PC-9 (cell line): ENCODE results near the gene TRPM8. TPM values are rescaled to one million over a fixed set of nuclear protein-coding genes. Genes with fewer than 3 reads are reported as not detected.
A peak's percentile ranks its signal among the peaks of the same experiment; 100 is the strongest.

ENCODE experiments used
- BruUV-seq: library from RNA; stranded (reverse); fragments of 400-500 nt; replicated peaks from 2 replicates; lab custom pipeline; 2021; lab: Mats Ljungman, UMichigan
- CTCF ChIA-PET: fragments of 300-600 bp; sonication (Branson Sonifier 250); formaldehyde crosslinking; loops from one replicate; lab custom pipeline; 2022; ENCODE audit warnings: antibody characterized with exemption; lab: Charles Lee
- POLR2A ChIA-PET: fragments of 300-600 bp; sonication (Branson Sonifier 250); formaldehyde crosslinking; loops from one replicate; lab custom pipeline; 2022; ENCODE audit warnings: antibody characterized with exemption; ENCODE audit not compliant: unreplicated experiment; lab: Charles Lee
- DNase-seq, 2 experiments: peaks; one replicate each; pipeline versions ENCODE4 v3.0.0 to v3.0.0-alpha.2; 2015 to 2022; ENCODE audit warnings: mixed read lengths in 1 of 2
- H2AFZ ChIP-seq: fragments of 200-600 bp; sonication (generic); 2 replicates; pipeline ENCODE4 v1.8.1; 2017; ENCODE audit warnings: antibody characterized with exemption
- H3F3A ChIP-seq: fragments of 200-600 bp; sonication (generic); 2 replicates; pipeline ENCODE4 v1.8.1; 2017; ENCODE audit warnings: antibody characterized with exemption, mild to moderate bottlenecking, low read depth; ENCODE audit not compliant: insufficient read depth
- H3K27ac ChIP-seq: fragments of 200-600 bp; sonication (generic); 2 replicates; pipeline ENCODE4 v1.6.1; 2016; ENCODE audit warnings: mixed run types
- H3K27me3 ChIP-seq: fragments of 200-600 bp; sonication (generic); 2 replicates; pipeline ENCODE4 v1.6.1; 2016; ENCODE audit warnings: low read depth, mixed run types; ENCODE audit not compliant: insufficient read depth
- H3K36me3 ChIP-seq: fragments of 200-600 bp; sonication (generic); 2 replicates; pipeline ENCODE4 v1.6.1; 2016; ENCODE audit warnings: low read depth, mixed run types
- H3K4me1 ChIP-seq: fragments of 200-600 bp; sonication (generic); replicated peaks from 2 replicates; pipeline ENCODE4 v1.6.1; 2016; ENCODE audit warnings: mixed run types; ENCODE audit not compliant: insufficient read depth
- H3K4me2 ChIP-seq: fragments of 200-600 bp; sonication (generic); 2 replicates; pipeline ENCODE4 v1.6.1; 2017; ENCODE audit warnings: mixed run types
- H3K4me3 ChIP-seq: fragments of 200-600 bp; sonication (generic); 2 replicates; pipeline ENCODE4 v1.6.1; 2016; ENCODE audit warnings: mixed run types
- H3K79me2 ChIP-seq: fragments of 200-600 bp; sonication (generic); 2 replicates; pipeline ENCODE4 v1.6.1; 2017; ENCODE audit warnings: low read depth, mixed run types
- H3K9me2 ChIP-seq: fragments of 200-600 bp; sonication (generic); 2 replicates; pipeline ENCODE4 v1.8.1; 2017; ENCODE audit warnings: mild to moderate bottlenecking; ENCODE audit not compliant: insufficient read depth
- H3K9me3 ChIP-seq: fragments of 200-600 bp; sonication (generic); 2 replicates; pipeline ENCODE4 v1.8.1; 2016; ENCODE audit warnings: low read depth; ENCODE audit not compliant: insufficient read depth
- H4K20me1 ChIP-seq: fragments of 200-600 bp; sonication (generic); 2 replicates; pipeline ENCODE4 v1.8.1; 2017; ENCODE audit not compliant: insufficient read depth
- EZH2 ChIP-seq: fragments of 200-600 bp; sonication (generic); IDR thresholded peaks from 2 replicates; pipeline ENCODE4 v1.8.0; 2017; ENCODE audit warnings: antibody characterized with exemption, low read depth
- intact Hi-C: fragments of 100-400 bp; cut with micrococcal nuclease; formaldehyde crosslinking; loops from one replicate; pipeline ENCODE4 v1.10.0; 2022; ENCODE audit not compliant: unreplicated experiment
- total RNA-seq: library from RNA; stranded (reverse); gene quantifications from 2 replicates; pipeline ENCODE4 v1.2.3, GENCODE V29; 2021
- TF ChIP-seq, protein P1 (sequence below): fragments of 200-600 bp; sonication (generic); conservative IDR thresholded peaks from 2 replicates; pipeline ENCODE4 v1.6.1; 2017; ENCODE audit warnings: mixed run types, antibody characterized with exemption, mild to moderate bottlenecking, moderate library complexity

TRPM8 gene
- total RNA-seq, 1 experiment from 2014 or later = 2.1 TPM

DNA sequence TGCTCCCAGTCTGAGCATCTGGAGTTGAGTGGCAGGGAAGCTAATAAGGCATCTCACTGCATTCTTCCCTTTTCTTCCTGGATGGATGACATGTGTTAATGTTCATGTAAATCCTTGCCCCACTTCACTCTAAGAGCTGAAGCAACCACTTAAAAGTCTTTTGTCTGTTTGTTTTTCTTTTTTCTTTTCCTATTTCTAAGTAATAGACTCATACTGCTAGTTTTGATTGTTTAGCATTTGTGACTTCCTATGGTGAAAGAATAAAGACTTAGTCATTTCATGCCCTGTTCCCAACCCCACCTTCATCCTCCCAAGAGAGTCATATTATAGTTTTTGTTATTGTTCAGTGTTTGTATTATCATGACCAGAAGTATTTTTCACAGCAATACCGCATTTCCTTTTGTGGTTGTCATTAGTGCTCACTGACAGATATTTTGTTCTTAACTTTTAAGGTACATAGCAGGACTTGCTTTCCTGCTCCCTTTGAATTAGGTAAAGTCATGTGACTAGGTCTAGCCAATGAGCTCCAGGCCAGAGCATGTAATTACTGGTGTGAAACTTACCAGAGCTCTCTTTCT, 115.2 kb downstream of the TRPM8 start:
- Histone ChIP-seq H4K20me1 (no peaks in the 10 kb centered on the region), H3K27ac (no peak overlapping the region), H3K9me3 (0 out of 2 replicates have a peak, but pooled peaks cover 10% of the 10 kb centered on the region), H3K36me3 (no peaks in the 10 kb centered on the region), H3K79me2 (no peaks in the 10 kb centered on the region), H3K27me3 (no peaks in the 10 kb centered on the region), H3K4me3 (no peak overlapping the region), H2AFZ (0 out of 2 replicates have a peak overlapping the region, but pooled peaks have one; percentile 3), H3F3A (peaks cover 8% of the 10 kb centered on the region; the same call in 1 of the 2 replicates), H3K4me1 (no peaks in the 10 kb centered on the region), H3K9me2 (no peaks in the 10 kb centered on the region), H3K4me2 (no peak overlapping the region; the same call in 1 of the 2 replicates)
- no peak for DNase-seq
- BruUV-seq = no TSS peak
- TF ChIP-seq, protein P1, sequence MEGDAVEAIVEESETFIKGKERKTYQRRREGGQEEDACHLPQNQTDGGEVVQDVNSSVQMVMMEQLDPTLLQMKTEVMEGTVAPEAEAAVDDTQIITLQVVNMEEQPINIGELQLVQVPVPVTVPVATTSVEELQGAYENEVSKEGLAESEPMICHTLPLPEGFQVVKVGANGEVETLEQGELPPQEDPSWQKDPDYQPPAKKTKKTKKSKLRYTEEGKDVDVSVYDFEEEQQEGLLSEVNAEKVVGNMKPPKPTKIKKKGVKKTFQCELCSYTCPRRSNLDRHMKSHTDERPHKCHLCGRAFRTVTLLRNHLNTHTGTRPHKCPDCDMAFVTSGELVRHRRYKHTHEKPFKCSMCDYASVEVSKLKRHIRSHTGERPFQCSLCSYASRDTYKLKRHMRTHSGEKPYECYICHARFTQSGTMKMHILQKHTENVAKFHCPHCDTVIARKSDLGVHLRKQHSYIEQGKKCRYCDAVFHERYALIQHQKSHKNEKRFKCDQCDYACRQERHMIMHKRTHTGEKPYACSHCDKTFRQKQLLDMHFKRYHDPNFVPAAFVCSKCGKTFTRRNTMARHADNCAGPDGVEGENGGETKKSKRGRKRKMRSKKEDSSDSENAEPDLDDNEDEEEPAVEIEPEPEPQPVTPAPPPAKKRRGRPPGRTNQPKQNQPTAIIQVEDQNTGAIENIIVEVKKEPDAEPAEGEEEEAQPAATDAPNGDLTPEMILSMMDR = no peak
- no peak for TF ChIP-seq EZH2
- POLR2A ChIA-PET = interaction anchor here (0.6 kb wide), 1 partner anchor 146 kb away, joined by 4 read pairs; no protein-coding TSS in a partner anchor
- intact Hi-C loops = no loop called here
- CTCF ChIA-PET = no interaction called here

DNA sequence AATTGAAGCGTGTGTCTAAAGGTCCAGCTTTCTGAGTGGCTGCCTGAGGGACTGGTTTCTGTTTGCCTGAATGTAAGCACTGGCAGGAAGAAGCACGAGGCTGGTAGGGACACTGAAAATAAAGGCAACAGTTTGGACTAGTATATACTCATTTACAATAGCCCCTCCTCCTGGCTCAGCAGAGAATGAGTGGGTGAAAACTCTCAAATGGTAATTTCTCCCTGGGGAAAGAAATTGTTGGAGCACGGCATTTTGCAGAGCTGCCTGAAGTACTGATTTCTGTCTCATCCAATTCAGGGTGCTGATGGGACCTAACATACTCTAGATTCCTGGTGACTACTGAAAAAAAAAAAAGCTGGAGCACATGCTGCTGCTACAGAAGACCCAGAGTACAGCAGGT, 116.0 kb downstream of the TRPM8 start:
- no peak overlapping the region for H3K4me3 ChIP-seq
- no peaks in the 10 kb centered on the region for H3K79me2 ChIP-seq
- ChIA-PET POLR2A (no interaction called here), CTCF (interaction anchor here (0.7 kb wide), 1 partner anchor 17 kb away, joined by 3 read pairs; no protein-coding TSS in a partner anchor)
- H3K4me1 ChIP-seq = no peaks in the 10 kb centered on the region
- no peaks in the 10 kb centered on the region for H3K9me2 ChIP-seq
- H3K27ac ChIP-seq = no peak overlapping the region
- peaks cover 10% of the 10 kb centered on the region; the same call in 1 of the 2 replicates for H3K9me3 ChIP-seq
- TF ChIP-seq EZH2 = no peak
- TF ChIP-seq, protein P1 = no peak
- no peak overlapping the region for H3K4me2 ChIP-seq
- BruUV-seq = no TSS peak
- no peak for DNase-seq
- no peaks in the 10 kb centered on the region for H4K20me1 ChIP-seq
- no peaks in the 10 kb centered on the region for H3K27me3 ChIP-seq
- no peaks in the 10 kb centered on the region for H3K36me3 ChIP-seq
- peaks cover 8% of the 10 kb centered on the region; the same call in 1 of the 2 replicates for H3F3A ChIP-seq
- intact Hi-C loops = no loop called here
- H2AFZ ChIP-seq = no peak overlapping the region

DNA sequence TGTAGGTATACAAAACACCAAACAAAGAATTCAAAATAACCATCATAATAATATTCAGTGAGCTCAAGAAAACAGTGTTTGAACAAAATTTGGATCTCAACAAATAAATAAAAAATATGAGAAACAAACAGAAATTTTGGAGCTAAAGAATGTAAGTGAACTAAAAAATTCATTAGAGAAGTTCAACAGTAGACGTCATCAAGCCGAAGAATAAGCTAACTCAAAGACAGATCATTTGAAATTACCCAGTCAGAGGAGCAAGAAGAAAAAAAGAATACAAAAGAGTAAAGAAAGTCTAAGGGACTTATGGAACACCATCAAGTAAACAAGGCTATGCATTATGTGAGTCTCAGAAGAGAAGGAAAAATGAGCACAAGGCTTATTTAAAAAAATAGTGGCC, 116.7 kb downstream of the TRPM8 start:
- H3K9me2 ChIP-seq = no peaks in the 10 kb centered on the region
- intact Hi-C loops = no loop called here
- ChIA-PET POLR2A (no interaction called here), CTCF (interaction anchor here (0.7 kb wide), 1 partner anchor 17 kb away, joined by 3 read pairs; no protein-coding TSS in a partner anchor)
- H3K4me3 ChIP-seq = no peak overlapping the region
- H2AFZ ChIP-seq = no peak overlapping the region
- H3K36me3 ChIP-seq = no peaks in the 10 kb centered on the region
- no peaks in the 10 kb centered on the region for H3K27me3 ChIP-seq
- H3K4me2 ChIP-seq = no peak overlapping the region
- H3K9me3 ChIP-seq = peaks cover 10% of the 10 kb centered on the region; the same call in 1 of the 2 replicates
- TF ChIP-seq, protein P1 = no peak
- TF ChIP-seq EZH2 = no peak
- peaks cover 8% of the 10 kb centered on the region; the same call in 1 of the 2 replicates for H3F3A ChIP-seq
- no peaks in the 10 kb centered on the region for H3K4me1 ChIP-seq
- no peak for DNase-seq
- no peaks in the 10 kb centered on the region for H3K79me2 ChIP-seq
- H3K27ac ChIP-seq = no peak overlapping the region
- H4K20me1 ChIP-seq = no peaks in the 10 kb centered on the region
- BruUV-seq = no TSS peak
